NCI-H69 (cell line): ENCODE measurements around the gene CEP20.
"Not testable (repeated sequence)": the region's sequence is repeated elsewhere in the genome, so short reads cannot be mapped to it uniquely, and the experiment has no call there.

Experiments
- DNase-seq: peaks from one replicate; lab custom pipeline; 2025; lab: John Stamatoyannopoulos, UW

CEP20 gene, protein sequence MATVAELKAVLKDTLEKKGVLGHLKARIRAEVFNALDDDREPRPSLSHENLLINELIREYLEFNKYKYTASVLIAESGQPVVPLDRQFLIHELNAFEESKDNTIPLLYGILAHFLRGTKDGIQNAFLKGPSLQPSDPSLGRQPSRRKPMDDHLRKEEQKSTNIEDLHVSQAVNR

DNA sequence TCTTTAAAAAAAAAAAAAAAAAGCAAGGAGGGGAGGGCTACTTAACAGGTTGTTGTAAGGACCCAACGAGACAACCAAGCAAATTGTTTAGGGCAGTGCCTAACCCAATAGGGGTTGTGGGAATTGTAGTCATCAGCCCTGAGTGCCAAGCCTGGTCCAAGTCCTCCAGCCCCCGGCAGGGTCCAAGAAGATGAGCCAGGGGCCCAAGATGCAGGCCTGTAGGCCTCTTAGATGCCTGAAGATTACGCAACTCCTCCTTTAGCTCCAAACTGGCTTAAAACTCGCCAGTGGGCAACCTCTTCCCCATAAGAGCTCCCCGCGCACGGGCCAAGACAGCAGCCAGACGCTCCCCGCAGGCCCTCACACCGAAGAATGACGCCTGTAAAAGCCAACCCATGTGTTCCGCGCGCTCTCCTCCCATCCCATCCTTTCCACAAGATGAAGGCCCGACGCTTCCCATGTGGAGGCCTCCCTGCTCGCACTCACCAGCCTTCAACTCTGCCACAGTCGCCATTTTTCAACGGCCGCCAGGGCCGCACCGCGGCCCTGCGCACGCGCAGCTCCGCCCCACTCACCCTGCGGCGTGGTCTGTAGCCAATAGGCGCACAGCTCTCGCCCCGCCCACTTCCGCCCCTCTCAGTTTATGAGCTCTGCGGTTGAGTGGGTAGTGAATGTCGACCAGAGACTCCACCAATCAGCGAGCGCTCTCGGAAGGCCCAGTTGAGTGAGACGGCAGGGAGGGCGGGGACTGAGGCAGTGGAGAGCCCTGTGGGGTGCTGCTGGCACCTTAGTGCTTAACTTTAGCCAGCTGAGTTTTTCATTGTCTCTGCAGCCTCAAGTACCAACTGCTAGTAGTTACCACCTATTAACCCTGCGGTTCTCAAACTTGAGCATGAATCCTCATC is at the start of gene CEP20:
TSS of gene CEP20 (minus strand) at position 532 of the 905 bp plus-strand sequence. CDS start at position 514, 18 bp downstream.
- DNase-seq = peak; percentile 100

DNA sequence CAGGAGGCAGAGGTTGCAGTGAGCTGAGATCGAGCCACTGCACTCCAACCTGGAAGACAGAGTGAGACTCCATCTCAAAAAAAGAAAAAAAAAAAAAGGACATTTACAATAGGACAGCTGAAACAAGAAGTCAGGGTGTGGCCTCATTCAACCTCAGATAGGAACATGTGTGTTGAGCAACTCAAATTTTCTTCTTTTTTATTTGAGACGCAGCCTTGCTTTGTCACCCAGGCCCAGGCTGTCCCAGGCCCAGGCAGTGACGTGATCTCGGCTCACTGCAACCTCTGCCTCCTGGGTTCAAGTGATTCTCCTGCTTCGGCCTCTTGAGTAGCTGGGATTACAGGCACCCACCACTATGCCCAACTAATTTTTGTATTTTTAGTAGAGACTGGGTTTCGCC is 48.4 kb upstream of the CEP20 start:
- not testable (repeated sequence) for DNase-seq

DNA sequence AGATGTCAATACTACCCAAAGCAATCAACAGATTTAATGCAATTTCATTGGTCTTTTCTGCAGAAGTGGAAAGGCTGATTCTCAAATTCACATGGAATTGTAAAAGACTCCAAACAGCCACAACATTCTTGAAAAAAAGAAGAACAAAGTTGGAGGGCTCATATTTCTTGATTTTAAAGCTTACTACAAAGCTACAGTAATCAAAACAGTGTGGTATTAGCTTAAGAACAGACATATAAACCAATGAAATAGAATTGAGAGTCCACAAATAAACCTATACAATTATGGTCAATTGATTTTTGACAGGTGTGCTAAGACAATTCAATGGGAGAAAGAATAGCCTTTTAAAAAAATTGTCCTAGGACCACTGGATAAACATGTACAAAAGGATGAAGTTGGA is 46.6 kb upstream of the CEP20 start:
- no peak for DNase-seq

DNA sequence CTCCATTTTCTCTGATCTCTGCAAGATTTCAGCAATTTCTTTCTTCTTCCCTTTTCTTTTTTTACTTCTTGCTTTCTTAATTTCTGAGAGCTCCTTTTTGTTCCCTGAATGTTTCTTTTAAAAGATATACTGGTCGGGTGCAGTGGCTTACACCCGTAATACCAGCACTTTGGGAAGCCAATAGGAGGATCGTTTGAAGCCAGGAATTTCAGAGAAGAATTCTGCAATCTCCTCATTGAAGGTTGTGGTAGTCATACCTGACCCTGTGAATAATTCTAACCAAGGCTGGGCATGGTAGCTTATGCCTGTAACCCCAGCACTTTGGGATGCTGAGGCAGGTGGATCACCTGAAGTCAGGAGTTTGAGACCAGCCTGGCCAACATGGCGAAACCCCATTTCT is 45.4 kb upstream of the CEP20 start:
- DNase-seq = no peak

DNA sequence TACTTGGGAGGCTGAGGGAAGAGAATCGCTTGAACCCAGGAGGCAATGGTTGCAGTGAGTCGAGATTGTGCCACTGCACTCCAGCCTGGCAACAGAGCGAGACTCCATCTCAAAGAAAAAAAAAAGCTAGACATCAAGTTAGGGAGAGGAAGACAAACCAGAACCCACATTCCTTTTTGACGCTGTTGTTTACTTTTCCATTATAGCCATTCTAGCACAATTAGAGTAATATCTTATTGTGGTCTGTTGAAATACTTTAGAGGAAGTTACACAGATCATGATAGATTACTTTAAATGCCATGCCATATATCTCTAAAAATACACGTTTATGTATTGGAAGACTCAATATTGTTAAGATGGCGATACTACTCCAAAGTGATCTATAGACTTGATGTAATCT is 44.5 kb upstream of the CEP20 start:
- no peak for DNase-seq

DNA sequence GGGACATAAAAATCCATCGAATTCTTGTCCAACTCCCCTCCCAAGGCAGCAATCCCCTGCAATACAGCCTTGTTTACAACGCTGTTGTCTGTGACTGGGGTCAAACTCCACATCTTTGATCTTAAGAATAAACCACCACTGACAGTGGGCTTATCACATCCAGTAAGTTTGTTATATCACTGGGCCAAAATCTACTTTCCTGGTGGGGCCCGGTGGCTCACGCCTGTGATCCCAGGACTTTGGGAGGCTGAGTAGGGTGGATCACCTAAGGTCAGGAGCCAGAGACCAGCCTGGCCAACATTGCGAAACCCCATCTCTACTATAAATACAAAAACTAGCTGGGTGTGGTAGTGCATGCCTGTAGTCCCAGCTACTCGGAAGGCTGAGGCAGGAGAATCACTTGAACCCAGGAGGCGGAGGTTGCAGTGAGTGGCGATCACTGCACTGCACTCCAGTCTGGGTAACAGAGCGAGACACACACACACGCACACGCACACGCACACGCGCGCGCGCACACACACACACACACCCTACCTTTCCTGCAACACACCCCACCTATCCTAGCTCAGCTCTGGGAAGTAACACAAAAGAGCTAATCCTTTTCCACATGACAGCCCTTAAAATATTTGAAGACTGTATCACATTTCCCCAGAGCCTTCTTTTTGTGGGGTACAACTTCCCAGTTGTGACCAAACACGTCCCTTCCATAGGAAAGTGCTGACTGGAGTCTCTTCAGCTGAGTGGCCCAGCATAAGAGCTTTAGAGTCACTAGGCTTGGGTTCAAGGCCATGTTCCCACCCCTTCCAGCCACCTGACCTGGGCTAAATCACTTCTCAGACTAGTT is 40.1 kb upstream of the CEP20 start:
- DNase-seq = no peak

DNA sequence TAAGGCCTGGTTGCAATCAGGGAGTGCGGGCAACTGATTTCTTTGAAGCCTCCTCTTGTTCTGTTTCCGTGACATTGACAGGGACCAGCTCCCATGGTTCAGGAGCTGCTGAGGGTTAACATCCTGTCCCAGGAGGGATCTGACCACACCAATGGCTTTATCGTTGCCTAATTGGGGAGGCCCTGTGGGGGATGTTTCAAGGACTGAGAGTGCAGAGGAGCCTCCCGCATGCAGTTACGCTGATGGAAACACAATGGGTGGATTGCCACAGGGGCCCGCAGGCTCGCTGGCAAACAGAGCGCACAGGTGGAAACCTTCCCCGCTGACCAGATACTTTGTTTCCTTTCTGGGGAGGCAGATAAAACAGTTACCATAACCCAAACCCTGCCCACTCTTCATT is 37.2 kb upstream of the CEP20 start:
- peak; percentile 24 for DNase-seq

DNA sequence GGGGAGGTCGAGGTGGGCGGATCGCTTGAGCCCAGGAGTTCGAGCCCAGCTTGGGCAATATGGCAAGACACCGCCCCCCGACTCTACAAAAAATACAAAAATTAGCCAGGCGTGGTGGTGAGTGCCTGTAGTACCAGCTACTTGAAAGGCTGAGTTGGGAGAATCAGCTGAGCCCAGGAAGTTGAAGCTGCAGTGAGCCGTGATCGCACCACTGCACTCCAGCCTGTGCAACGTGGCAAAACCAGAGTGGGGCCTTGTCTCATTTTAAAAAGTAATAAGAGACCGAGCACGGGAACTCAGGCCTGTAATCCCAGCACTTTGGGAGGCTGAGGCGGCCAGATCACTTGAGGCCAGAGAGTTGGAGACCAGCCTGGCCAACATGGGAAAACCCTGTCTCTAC is 36.6 kb upstream of the CEP20 start:
- DNase-seq = no peak

DNA sequence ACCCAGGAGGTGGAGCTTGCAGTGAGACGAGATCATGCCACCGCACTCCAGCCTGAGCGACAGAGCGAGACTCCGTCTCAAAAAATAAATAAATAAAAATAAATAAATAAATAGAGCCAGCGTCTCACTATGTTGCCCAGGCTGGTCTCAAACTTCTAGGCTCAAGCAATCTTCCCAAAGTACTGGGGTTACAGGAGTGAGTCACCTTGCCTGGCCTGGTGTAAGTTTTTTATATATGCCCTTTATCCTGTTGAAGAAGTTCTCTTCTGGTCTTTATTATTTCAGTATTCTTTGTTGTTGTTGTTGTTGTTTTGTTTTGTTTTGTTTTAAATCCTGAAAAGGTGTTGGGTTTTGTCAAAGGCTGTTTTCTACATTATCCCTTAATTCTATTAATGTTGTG is 30.9 kb upstream of the CEP20 start:
- DNase-seq = no peak

DNA sequence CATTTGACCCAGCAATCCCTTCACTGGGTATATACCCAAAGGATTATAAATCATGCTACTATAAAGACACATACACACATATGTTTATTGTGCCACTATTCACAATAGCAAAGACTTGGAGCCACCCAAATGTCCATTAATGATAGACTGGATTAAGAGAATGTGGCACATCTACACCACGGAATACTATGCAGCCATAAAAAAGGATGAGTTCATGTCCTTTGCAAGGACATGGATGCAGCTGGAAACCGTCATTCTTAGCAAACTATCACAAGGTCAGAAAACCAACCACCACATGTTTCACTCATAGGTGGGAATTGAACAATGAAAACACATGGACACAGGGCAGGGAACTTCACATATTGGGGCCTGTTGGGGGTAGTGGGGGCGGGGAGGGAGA is 29.9 kb upstream of the CEP20 start:
- not testable (repeated sequence) for DNase-seq

DNA sequence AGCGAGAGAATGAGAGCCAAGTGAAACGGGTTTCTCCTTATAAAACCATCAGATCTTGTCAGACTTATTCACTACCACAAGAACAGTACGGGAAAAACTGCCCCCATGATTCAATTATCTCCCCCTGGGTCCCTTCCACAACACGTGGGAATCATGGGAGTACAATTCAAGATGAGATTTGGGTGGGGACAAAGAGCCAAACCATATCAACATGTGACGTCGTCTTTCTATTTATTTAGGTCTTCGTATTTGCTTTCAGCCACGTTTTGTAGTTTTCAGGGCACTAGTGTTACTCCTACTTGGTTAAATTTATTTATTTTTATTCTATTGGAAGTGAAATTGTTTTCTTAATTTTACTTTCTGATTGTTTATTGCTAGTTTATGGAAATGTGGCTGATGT is 27.9 kb upstream of the CEP20 start:
- DNase-seq = no peak

DNA sequence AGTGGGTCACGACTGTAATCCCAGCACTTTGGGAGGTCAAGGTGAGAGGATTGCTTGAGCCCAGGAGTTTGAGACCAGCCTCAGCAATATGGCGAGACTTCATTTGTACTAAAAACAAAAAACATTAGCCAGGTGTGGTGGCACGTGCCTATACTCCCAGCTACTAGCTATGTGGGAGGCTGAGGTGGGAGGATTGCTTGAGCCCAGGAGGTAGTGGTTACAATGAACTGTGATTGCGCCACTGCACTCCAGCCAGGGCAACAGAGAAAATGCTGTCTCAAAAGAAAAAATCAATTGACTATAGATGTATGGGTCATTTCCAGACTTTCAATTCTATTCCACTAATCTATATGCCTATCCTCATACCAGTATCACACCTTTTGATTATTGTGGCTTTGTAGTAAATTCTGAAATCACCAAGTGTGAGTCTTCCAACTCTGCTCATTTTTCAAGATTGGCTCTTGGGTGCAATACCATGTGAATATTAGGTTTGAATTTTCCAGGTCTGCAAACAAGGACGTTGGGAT is 27.2 kb upstream of the CEP20 start:
- no peak for DNase-seq

DNA sequence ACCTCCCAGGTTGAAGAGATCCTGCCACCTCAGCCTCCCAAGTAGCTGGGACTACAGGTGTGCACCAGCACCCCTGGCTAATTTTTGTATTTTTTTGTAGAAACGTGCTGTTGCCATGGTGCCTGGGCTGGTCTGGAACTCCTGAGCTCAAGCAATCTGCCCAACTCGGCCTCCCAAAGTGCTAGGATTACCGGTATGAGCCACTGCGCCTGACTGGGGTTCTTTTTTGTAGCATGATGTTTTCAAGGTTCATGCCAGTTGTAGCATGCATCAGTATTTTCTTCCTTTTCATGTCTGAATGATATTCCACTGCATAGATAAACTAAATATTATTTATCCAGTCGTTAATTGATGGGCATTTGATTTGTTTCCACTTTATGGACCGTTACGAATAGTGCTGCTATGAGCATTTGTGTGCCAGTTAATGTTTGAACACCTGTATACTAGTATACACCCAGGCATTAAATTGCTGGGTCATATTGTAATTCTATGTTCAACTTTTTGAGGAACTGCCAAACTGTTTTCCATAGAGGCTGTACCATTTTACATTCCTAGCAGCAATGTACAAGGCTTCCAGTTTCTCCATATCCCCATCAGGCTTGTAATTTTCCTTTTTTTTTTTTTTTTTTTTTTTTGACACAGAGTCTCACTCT is 24.8 kb upstream of the CEP20 start:
- DNase-seq = peak; percentile 28

DNA sequence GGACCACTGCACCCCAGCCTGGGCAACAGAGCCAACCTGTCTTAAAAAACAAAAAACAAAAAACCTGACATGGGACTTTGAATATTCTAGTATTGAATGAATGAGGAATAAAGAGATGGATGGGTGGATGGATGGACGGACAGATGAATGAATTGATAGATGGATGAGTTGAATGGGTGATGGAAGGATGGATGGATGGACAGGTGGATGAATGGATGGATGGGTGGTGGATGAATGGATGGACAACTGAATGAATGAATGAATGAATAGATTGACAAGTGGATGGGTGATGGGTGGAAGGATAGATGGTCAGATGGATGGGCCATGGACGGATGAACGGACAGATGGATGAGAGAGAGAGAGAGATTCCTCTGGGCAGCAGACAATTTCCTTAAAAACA is 22.8 kb upstream of the CEP20 start:
- no peak for DNase-seq

DNA sequence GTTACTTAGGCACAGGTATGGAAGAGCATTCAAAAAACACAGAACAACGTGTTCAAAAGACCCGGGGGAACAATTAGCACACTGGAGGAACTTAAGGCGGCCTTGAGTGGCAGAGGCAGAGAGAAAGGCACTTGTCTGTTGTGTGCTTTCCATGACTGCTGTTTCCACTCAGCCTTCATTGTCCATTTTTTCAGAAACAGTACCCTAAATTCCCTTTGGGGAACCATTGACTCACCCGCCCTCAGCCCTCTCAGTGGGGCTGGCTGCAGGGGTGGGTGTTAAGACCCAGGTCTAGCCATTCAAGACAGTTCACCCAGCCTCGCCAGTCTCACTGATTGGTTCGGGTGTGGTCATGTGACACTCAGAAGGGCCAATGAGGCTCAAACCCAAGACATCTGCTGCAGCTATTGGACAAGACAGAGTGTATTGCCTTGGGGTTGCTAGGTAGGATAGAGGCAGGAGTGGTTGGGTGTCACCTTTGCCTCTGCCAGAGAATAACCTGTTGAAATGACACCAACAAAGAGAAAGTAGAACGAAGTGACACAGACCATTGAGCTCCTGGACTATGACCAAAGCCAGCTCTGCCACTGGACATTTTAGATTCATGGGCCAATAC is 19.6 kb upstream of the CEP20 start:
- DNase-seq = peak; percentile 40

DNA sequence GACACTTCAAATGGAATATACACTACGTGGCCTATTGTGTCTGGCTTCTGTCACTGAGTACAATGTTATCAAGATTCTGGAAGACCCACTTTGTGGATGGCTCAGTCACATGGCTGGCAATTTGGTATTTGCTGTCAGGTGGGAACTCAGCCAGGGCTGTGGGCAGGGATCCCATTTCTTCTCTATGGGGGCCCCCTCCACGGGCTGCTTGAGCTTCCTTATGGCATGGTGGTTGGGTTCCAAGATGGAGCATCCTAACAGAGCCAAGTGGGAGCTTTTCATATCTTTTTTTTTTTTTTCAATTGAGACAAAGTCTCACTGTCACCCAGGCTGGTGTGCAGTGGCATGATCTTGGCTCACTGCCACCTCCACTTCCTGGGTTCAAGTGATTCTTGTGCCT is 18.0 kb upstream of the CEP20 start:
- DNase-seq = no peak

DNA sequence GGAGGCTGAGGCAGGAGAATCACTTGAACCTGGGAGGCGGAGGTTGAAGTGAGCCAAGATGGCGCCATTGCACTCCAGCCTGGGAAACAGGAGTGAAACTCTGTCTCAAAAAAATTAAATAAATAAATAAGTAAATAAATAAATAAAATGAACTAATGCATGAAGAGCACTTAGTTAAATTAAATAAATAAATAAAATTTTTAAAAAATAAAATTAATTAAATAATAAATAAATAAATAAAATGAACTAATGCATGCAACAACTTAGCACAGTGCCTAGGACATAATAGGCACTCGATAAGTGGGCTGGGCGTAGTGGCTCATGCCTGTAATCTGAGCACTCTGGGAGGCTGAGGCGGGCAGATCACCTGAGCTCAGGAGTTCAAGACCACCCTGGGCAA is 15.6 kb upstream of the CEP20 start:
- DNase-seq = no peak

DNA sequence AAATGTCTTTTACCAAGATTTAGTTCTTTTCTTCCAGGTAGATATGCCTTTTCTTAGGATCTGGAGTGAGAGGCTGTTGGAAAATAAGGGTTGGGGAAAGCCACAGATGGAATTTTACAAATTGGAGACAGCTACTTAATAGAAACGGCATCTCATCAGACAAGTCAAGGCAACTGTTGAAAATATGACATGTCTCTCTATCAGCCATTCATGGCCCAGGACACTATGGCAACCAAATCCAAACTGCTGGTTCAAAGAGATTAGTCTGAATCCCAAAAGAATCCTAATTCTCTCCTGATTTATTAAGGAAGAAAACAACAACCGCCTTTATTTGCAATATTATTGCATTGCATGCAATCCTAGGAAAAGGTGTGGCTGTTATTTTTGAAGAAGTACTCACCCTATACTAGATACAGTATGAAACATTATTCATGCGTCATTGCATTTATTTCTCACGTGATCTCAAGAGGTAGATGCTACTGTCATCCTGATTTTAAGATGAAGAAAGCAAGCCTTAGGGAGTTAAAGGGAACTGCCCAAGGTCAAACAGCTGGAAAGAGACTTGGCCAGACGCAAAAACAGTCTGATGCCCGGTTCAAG is 12.6 kb upstream of the CEP20 start:
- no peak for DNase-seq

DNA sequence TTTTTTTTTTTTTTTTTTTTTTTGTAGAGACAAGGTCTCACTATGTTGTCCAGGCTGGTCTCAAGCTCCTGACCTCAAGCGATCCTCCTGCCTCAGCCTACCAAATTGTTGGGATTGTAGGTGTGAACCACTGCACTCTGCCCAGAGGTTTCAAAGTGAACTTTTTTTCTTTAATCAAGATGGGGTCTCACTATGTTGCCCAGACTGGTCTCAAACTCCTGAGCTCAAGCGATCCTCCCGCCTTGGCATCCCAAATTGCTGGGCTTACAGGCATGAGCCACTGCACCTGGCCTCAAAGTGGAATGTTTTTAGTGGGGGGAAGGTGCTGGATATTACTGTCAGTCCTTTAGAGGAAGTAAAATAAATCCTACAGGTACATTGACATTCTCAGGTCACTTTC is 12.0 kb upstream of the CEP20 start:
- DNase-seq = no peak

DNA sequence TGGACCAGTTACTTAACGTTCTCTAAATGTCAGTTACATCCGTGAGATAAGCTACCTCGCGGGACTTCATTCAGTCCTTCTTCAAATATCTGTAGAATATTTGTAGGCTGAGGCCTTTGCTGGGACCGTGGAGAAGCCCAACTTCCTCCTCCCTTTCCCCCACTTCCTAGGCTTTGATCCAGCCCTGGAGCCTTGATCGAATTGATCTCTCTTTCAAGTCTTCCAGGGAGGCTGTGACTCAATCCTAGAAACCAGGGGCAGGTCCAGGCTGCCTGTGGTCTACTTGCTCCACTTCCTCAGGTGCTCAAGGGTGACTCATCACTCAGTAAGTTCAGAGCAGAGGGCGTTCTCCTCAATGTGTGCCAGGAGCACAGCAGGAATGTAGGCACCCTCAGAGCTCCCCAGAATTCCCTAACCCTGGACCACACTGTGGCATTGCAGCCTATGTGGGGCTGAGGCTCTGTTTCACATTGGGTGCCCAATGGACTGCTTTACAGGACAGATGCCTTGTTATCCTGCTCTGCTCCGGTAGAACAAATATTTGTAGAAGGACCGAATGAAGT is 11.2 kb upstream of the CEP20 start:
- DNase-seq = peak; percentile 61

DNA sequence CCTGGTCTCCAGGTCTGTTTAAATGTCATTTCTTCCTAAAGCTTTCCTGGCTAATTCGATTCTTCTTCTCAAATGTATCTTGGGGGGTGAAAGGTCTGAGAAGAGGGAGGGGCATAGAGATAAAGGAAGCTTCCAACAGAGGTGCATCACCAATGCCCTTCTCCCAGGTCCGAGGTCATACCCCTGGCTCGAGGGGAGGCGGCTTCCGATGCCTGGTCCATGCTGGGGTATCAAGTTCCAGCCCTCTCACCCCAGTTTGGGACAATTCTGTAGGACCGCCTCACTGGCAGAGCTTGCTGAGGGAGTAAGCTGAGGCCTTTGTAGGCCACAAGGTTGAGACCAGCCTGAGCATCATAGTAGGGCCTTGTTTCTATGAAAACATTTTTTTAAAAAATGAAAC is 10.3 kb upstream of the CEP20 start:
- DNase-seq = no peak
